ENCODE measurements around the gene AP1AR.
"Not testable (repeated sequence)": the region's sequence is repeated elsewhere in the genome, so short reads cannot be mapped to it uniquely, and the experiment has no call there.

Gene AP1AR

DNA sequence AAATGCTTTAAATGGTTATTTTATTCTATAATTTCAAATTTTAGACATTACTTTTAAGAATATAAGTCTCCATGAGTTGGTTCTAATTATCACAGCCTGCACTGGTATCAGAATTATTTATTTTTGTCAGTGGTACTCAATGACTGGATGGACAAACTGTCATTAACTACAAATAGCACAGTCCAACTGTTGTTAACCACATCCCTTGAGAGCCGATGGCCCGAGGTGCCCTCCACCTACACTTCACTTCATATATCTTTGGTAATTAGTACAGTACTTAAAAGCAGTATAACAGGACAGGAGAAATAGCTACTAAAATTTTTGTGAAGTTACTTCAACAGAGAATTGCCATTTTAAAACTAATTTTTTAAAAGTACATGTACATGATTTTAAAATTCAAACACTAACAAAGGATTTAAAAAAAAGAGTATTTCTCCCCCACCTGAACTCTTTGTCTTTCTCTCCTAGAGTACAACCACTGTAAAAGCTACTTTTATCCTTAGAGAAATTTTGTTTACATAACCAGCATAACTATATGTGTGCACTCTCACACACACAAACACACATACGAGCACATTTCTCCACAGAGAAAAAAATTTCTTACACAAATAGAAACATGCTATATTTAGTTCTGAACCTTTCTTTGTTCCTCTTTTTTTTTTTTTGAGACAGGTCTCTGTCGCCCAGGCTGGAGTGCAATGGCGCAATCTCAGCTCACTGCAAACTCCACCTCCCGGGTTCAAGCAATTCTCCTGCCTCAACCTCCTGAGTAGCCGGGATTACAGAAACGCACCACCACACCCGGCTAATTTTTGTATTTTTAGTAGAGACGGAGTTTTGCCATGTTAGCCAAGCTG is 47.7 kb downstream of the AP1AR start:
- no peak for DNase-seq

DNA sequence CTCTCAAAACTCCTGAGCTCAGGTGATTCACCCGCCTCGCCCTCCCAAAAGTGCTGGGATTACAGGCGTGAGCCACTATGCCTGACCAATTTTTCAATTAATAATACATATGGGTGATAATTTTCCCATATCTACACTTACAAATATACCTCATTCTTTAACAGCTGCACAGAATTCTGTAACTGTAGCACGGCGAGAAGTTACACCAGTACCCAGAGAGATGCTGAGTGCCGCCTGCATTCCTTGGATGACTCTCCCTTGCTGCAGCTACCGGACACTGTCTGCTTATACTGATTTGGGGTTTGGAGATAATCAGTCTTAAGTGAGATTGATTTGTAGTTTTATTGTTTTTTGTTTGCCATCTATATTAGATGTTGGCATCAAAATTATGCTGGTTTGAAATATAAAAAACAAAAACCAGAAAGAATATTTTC is 48.3 kb downstream of the AP1AR start:
- DNase-seq, result no peak

- no peak for DNase-seq
Observed at GRCh38 chr4:112280386-112281056, 48.9 kb downstream of the AP1AR start.

DNA sequence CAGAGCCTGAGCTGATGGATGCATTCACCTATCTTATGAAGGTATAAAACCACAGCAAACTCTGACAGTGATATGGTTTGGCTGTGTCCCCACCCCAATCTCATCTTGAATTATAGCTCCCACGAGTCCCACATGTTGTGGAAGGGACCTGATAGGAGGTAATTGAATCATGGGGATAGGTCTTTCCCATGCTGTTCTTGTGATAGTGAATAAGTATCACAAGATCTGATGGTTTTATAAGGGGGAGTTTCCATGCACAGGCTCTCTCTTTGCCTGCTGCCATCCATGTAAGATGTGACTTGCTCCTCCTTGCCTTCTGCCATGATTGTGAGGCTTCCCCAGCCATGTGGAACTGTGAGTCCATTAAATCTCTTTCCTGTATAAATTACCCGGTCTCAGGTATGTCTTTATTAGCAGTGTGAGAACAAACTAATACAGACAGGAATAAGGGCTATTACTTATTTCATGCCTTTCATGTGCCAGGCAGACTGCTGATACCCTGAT is 50.4 kb downstream of the AP1AR start:
- DNase-seq, result not testable (repeated sequence)

- no peak for DNase-seq
Observed at GRCh38 chr4:112282860-112283667, 51.5 kb downstream of the AP1AR start.

DNA sequence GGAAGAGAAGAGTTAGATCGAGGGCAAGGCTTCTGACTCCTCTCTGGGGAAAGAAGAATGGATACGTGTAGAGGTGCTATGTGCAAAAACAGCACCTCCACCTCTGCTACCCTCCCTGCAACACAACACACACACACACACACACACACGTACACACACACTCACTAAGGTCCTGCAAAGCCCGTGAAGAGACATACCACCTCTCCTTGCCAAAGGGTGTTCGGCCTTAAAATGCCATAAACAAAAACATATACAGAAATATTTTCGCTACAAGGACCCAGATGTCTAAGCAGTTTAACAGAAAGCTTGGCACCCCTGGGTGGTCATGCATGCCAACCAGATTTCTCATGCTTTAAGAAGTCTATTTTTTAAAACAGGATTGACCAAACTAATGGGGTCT is 52.6 kb downstream of the AP1AR start:
- DNase-seq, result no peak

GRCh38 chr4:112284662-112285411 is 53.2 kb downstream of the AP1AR start:
- DNase-seq, result no peak

- DNase-seq, result peak; percentile 28
Observed at GRCh38 chr4:112287258-112287989, 55.8 kb downstream of the AP1AR start.

DNA sequence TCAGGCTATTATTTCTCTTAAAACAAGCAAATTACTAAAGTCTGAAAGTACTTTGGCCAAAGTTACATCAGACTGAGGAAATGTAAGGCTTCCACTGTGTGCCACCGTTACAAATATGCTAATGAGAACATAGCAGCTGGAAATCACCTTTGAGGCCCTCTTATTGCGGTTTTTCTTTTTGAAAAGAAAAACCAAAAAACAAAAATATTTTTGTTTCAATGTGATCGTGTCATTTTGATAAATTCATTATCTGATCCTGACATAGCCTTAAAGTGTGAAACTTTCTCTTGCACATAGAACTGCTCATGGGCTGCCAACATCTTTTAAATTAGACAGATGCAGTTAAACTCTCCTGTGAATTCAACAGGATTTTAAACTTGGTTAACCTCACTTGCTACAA is 56.9 kb downstream of the AP1AR start:
- DNase-seq, result peak; percentile 64

- no peak for DNase-seq
Observed at GRCh38 chr4:112289407-112290253, 58.0 kb downstream of the AP1AR start.

DNA sequence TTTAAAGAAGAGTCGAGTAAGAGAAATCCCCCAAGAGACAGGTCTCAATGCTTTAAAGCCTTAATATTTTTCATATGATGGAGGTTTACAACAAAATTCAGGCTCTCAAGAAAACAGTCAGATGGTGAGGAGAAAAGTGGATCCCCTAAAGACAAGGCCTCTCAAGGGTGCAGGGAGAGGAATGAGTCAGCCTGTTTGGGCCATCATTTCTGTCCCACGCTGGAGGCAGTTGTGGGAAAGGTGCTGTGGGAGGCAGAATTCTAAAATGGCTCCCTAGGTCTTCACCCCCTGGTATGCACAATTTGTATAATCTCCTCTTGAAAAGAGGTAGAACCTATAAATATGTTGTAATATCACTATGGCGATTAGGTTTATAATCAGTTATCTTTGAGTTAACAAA is 58.8 kb downstream of the AP1AR start:
- no peak for DNase-seq

GRCh38 chr4:112296949-112297880 is 65.6 kb downstream of the AP1AR start, which contains the start of gene ALPK1:
ALPK1 (plus strand) TSS chr4:112297369.
- peak; percentile 52 for DNase-seq

- no peak for DNase-seq
Observed at GRCh38 chr4:112299721-112300120, 68.1 kb downstream of the AP1AR start.

DNA sequence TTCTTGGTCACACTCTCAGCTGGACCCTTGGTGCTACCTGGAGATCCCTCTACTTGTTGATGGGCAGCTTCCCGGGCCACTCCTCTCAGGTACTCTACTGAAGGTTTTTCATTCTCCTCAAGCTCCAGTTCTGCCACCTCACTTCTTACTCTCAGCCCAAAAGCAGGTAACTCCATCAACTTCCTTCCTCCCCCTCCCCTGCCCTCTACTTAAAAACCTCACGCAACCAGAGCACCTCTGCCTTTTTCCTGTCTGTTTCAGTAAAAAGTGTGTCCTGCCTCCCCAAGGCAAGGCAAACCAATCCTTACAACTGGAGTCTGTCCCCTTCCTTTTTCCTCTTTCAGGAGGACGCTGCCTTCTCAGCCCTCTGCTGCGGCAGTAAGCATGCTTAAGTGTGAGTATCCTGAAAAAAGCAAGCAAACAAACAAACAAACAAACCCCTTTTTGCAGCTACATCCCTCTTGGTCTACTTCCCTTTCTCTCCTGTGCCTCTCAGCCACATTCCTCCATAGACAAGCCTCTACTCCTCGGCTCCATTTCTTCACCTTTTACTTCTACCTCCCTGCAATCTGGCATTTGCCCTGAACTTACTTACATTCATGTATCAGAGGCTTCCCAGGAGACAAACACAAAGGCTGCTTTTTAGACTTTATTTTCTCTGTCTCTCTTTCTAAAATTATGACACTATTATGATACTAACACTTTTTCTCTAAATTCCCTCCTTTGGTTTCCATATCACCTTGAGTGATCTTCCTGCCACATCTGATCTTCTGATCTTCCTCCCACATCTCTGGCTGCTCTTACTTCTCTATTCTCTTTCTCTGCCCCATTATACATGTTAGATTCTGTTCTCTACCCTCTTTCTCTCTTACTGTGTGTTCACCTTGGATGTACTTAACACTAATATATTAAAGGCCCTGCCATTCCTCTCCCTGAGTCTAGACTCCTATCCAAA is 71.0 kb downstream of the AP1AR start:
- no peak for DNase-seq

DNA sequence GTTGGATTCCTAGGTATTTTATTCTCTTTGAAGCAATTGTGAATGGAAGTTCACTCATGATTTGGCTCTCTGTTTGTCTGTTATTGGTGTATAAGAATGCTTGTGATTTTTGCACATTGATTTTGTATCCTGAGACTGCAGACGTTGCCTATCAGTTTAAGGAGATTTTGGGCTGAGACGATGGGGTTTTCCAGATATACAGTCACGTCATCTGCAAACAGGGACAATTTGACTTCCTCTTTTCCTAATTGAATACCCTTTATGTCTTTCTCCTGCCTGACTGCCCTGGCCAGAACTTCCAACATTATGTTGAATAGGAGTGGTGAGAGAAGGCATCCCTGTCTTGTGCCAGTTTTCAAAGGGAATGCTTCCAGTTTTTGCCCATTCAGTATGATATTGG is 73.9 kb downstream of the AP1AR start:
- DNase-seq, result not testable (repeated sequence)

DNA sequence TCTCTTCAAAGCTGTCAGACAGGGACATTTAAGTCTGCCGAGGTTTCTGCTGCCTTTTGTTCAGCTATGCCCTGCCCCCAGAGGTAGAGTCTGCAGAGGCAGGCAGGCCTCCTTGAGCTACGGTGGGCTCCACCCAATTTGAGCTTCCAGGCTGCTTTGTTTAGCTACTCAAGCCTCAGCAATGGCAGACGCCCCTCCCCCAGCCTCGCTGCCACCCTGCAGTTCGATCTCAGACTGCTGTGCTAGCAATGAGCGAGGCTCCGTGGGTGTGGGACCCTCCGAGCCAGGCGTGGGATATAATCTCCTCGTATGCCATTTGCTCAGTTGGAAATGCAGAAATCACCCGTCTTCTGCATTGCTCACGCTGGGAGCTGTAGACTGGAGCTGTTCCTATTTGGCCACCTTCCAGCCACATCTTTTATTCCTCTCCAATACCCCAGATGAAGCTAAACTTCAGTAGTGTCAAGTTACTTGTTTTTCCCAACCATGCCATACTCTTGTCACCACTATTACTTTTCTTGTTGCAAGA is 77.7 kb downstream of the AP1AR start:
- DNase-seq, result peak; percentile 49

DNA sequence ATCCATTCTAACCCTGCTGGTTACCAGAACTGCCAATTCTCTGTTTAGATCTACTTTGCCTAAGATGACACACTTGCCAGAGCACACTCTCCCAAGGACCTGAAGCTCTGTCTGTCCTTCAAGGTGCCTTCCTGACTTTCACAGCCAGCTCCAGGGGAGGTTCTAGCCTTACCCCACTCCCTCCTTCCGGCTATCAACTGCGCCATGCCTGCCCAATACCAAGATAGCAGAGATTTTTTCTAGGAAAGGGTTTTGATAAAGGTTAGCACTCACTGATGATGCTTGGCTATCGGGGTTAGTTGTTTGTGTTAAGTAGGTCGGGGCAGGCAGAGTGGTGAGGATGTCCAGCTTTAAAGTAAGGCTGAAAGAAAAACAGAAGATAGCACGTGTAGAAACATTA is 79.9 kb downstream of the AP1AR start:
- no peak for DNase-seq

Measured in central memory CD4-positive, alpha-beta T cell (primary cell).